Bronchial epithelial cell (primary cell): ENCODE data around the gene MGAT4C. TPM values are rescaled to one million over a fixed set of nuclear protein-coding genes. Genes with fewer than 3 reads are reported as not detected.
"Not testable (repeated sequence)": the region's sequence is repeated elsewhere in the genome, so short reads cannot be mapped to it uniquely, and the experiment has no call there.

Experiments
- DNase-seq: peaks from one replicate; pipeline ENCODE4 v3.0.0-alpha.2; 2010; ENCODE audit warnings: low read depth
- FAIRE-seq: peaks from 2 replicates; lab custom pipeline; 2011; peaks lifted over from hg19 to GRCh38; lab: Jason Lieb, UNC
- H3K27me3 ChIP-seq: 2 replicates; pipeline ENCODE4 v1.5.1; 2011; ENCODE audit warnings: low read length; ENCODE audit not compliant: control insufficient read depth, insufficient read depth
- H3K36me3 ChIP-seq: 2 replicates; pipeline ENCODE4 v1.5.1; 2011; ENCODE audit warnings: low read length; ENCODE audit not compliant: control insufficient read depth, insufficient read depth
- H3K4me3 ChIP-seq: 2 replicates; pipeline ENCODE4 v1.5.1; 2011; ENCODE audit warnings: mild to moderate bottlenecking, low read depth, low read length, control low read depth
- CTCF ChIP-seq: IDR thresholded peaks from 2 replicates; pipeline ENCODE4 v1.5.1; 2011; ENCODE audit warnings: mild to moderate bottlenecking, moderate library complexity, low read length, control low read depth, inconsistent platforms; ENCODE audit not compliant: insufficient read depth, severe bottlenecking
- total RNA-seq: library from RNA; depleted of rRNA; stranded (reverse); fragments of >200 nt; gene quantifications from 2 replicates; pipeline ENCODE4 v1.2.1, GENCODE V29; 2014

MGAT4C gene
- under 0.01 and 0.26 TPM in 2 replicates for total RNA-seq

GRCh38 chr12:86256163-86256562 is at the start of gene MGAT4C:
MGAT4C (minus strand) TSS chr12:86256391.
- no peak for TF ChIP-seq CTCF
- FAIRE-seq, result no peak

GRCh38 chr12:86296396-86296795 is 40.2 kb upstream of the MGAT4C start:
- not testable (repeated sequence) for DNase-seq, H3K4me3 ChIP-seq, H3K36me3 ChIP-seq, FAIRE-seq, H3K27me3 ChIP-seq

More at GRCh38 chr12:86256163-86256562, at the start of gene MGAT4C:
- H3K4me3 ChIP-seq, result no peak within 1 kb of the TSS
- DNase-seq, result no peak
- no peaks in the 10 kb centered on the region for H3K36me3 ChIP-seq
- no peaks in the 10 kb centered on the region for H3K27me3 ChIP-seq

GRCh38 chr12:86293682-86294240 is 37.6 kb upstream of the MGAT4C start:
- no peak for TF ChIP-seq CTCF
- no peak for FAIRE-seq
- H3K36me3 ChIP-seq, result no peaks in the 10 kb centered on the region
- H3K27me3 ChIP-seq, result no peaks in the 10 kb centered on the region
- no peak for DNase-seq
- no peak overlapping the region for H3K4me3 ChIP-seq

GRCh38 chr12:86292480-86292879 is 36.3 kb upstream of the MGAT4C start:
- DNase-seq, result no peak
- Histone ChIP-seq H3K27me3 (no peaks in the 10 kb centered on the region), H3K36me3 (no peaks in the 10 kb centered on the region), H3K4me3 (no peak overlapping the region)
- no peak for TF ChIP-seq CTCF
- no peak for FAIRE-seq

- no peak for FAIRE-seq
These were observed 34.4 kb upstream of the MGAT4C start for GRCh38 chr12:86290615-86291014.

GRCh38 chr12:86286119-86286518 is 29.9 kb upstream of the MGAT4C start:
- Histone ChIP-seq H3K27me3 (no peaks in the 10 kb centered on the region), H3K36me3 (no peaks in the 10 kb centered on the region), H3K4me3 (no peak overlapping the region)
- FAIRE-seq, result no peak
- TF ChIP-seq CTCF, result no peak
- no peak for DNase-seq

More at GRCh38 chr12:86290615-86291014, 34.4 kb upstream of the MGAT4C start:
- Histone ChIP-seq H3K4me3 (no peak overlapping the region), H3K27me3 (no peaks in the 10 kb centered on the region), H3K36me3 (no peaks in the 10 kb centered on the region)
- TF ChIP-seq CTCF, result no peak
- DNase-seq, result no peak
